Body of pancreas (tissue), 4 donors: ENCODE measurements around the gene DIAPH3. TPM values are rescaled to one million over a fixed set of nuclear protein-coding genes. Genes with fewer than 3 reads are reported as not detected.
A peak's percentile ranks its signal among the peaks of the same experiment; 100 is the strongest.
"Not testable (repeated sequence)": the region's sequence is repeated elsewhere in the genome, so short reads cannot be mapped to it uniquely, and the experiment has no call there.

Experiments
- ATAC-seq: fragments of 150-250 bp; one replicate; pipeline ENCODE4 v1.9.1; 2016
- DNase-seq, 4 donors: peaks; one replicate each; pipeline ENCODE4 v3.0.0-alpha.2; 2019
- H3K27ac ChIP-seq, 4 donors: fragments of 200-600 bp; sonication (generic); 1 replicate in 3 of 4; 2 replicates in 1 of 4; pipeline versions ENCODE4 v1.5.1 to v1.6.1; 2016 to 2019; ENCODE audit warnings: mild to moderate bottlenecking in 1 of 4, mixed read lengths in 1 of 4, moderate library complexity in 1 of 4
- H3K27me3 ChIP-seq, 2 donors: fragments of 200-600 bp; sonication (generic); one replicate each; pipeline ENCODE4 v1.6.0; 2016; ENCODE audit warnings: mild to moderate bottlenecking in 1 of 2
- H3K36me3 ChIP-seq, 2 donors: fragments of 200-600 bp; sonication (generic); replicated peaks in 1 of 2; 2 replicates each; pipeline ENCODE4 v1.5.1; 2016; ENCODE audit warnings: low read depth in 2 of 2; ENCODE audit not compliant: insufficient read depth in 1 of 2
- H3K4me1 ChIP-seq: fragments of 200-600 bp; sonication (generic); one replicate; pipeline ENCODE4 v1.6.0; 2016
- H3K4me3 ChIP-seq, 2 donors: fragments of 200-600 bp; sonication (generic); 1 replicate in 1 of 2; 2 replicates in 1 of 2; pipeline ENCODE4 v1.5.1; 2016 to 2019
- H3K9me3 ChIP-seq, 3 donors: fragments of 200-600 bp; sonication (generic); 1 replicate in 2 of 3; 2 replicates in 1 of 3; pipeline ENCODE4 v1.5.1; 2016
- CTCF ChIP-seq, 7 experiments: fragments of 450-650 bp in 4 of 7; fragments of 200-600 bp in 3 of 7; sonication (generic) in 3 of 7; IDR thresholded peaks; one replicate each; pipeline ENCODE4 v1.5.1; 2016 to 2019; ENCODE audit warnings: antibody characterized with exemption in 7 of 7
- POLR2A ChIP-seq, 3 donors: fragments of 450-650 bp; IDR thresholded peaks; one replicate each; pipeline ENCODE4 v1.6.1; 2016; ENCODE audit warnings: antibody characterized with exemption in 3 of 3, mild to moderate bottlenecking in 2 of 3
- WGBS, 2 donors: methylation state at CpG; one replicate each; pipeline ENCODE4 v1.1.5; 2017; 5-methylcytosine and 5-hydroxymethylcytosine counted together
- intact Hi-C: fragments of 100-400 bp; cut with DNase I; formaldehyde crosslinking; loops from one replicate; pipeline ENCODE4 v1.15.1; 2023
- total RNA-seq, 2 donors: library from RNA; depleted of rRNA; stranded (reverse); fragments of >200 nt; gene quantifications; one replicate each; pipeline ENCODE4 v1.1.0, GENCODE V29; 2016

The DIAPH3 gene
- under 1 TPM; 0.33 to 0.78 TPM for total RNA-seq

GRCh38 chr13:60163478-60164233 lies at the start of gene DIAPH3:
Gene DIAPH3 (minus strand): TSS chr13:60163928. CDS start chr13:60163766, 162 bp downstream.
- ATAC-seq = peak; percentile 99
- H3K4me3 ChIP-seq = peak within 1 kb of the TSS; percentile 28 to 62
- H3K36me3 ChIP-seq = no peaks in the 10 kb centered on the region
- peak; percentile 82 to 96 (median 94) for TF ChIP-seq POLR2A (IDR thresholded peaks at IDR 0.05)
- peak in 1 of 7 experiments; percentile 1 for TF ChIP-seq CTCF (IDR thresholded peaks at IDR 0.05)
- intact Hi-C loops = no loop called here
- DNase-seq = peak; percentile 96 to 98 (median 97)
- peak within 1 kb of the TSS; percentile 40 to 97 (median 94) for H3K27ac ChIP-seq
- no peaks in the 10 kb centered on the region for H3K9me3 ChIP-seq
- H3K27me3 ChIP-seq = no peaks in the 10 kb centered on the region
- 0% methylated on average over 32 to 54 of the region's 54 CpGs for WGBS, 2 donors
- H3K4me1 ChIP-seq = peaks cover 20% of the 10 kb centered on the region

- no peak for TF ChIP-seq POLR2A (IDR thresholded peaks at IDR 0.05)
- no peak for TF ChIP-seq CTCF (IDR thresholded peaks at IDR 0.05)
- peak in 3 of 4 donors; percentile 16 to 42 (median 19) for DNase-seq
- peak; percentile 43 for ATAC-seq
Observed at GRCh38 chr13:60213236-60213744, 49.6 kb upstream of the DIAPH3 start.

GRCh38 chr13:60211548-60211947 lies 47.8 kb upstream of the DIAPH3 start:
- Histone ChIP-seq H3K9me3 (no peaks in the 10 kb centered on the region), H3K4me1 (peaks cover 10% of the 10 kb centered on the region), H3K27me3 (no peaks in the 10 kb centered on the region), H3K4me3 (no peak overlapping the region), H3K36me3 (no peaks in the 10 kb centered on the region), H3K27ac (no peak overlapping the region)
- ATAC-seq (no peak), DNase-seq (no peak)
- TF ChIP-seq POLR2A (IDR thresholded peaks at IDR 0.05) = no peak
- TF ChIP-seq CTCF (IDR thresholded peaks at IDR 0.05) = no peak
- intact Hi-C loops = no loop called here
- WGBS, 2 donors = 94 to 98% methylated on average over 2 of the region's 2 CpGs

More at GRCh38 chr13:60213236-60213744, 49.6 kb upstream of the DIAPH3 start:
- intact Hi-C loops = no loop called here
- Histone ChIP-seq H3K4me3 (no peak overlapping the region), H3K36me3 (no peaks in the 10 kb centered on the region), H3K27me3 (no peaks in the 10 kb centered on the region), H3K9me3 (no peaks in the 10 kb centered on the region), H3K4me1 (peaks cover 10% of the 10 kb centered on the region), H3K27ac (peak overlapping the region in 2 of 4 donors; percentile 5 to 47)
- whole genome bisulfite sequencing, 2 donors = 6 to 9% methylated on average over 1 of the region's 1 CpG

DNA sequence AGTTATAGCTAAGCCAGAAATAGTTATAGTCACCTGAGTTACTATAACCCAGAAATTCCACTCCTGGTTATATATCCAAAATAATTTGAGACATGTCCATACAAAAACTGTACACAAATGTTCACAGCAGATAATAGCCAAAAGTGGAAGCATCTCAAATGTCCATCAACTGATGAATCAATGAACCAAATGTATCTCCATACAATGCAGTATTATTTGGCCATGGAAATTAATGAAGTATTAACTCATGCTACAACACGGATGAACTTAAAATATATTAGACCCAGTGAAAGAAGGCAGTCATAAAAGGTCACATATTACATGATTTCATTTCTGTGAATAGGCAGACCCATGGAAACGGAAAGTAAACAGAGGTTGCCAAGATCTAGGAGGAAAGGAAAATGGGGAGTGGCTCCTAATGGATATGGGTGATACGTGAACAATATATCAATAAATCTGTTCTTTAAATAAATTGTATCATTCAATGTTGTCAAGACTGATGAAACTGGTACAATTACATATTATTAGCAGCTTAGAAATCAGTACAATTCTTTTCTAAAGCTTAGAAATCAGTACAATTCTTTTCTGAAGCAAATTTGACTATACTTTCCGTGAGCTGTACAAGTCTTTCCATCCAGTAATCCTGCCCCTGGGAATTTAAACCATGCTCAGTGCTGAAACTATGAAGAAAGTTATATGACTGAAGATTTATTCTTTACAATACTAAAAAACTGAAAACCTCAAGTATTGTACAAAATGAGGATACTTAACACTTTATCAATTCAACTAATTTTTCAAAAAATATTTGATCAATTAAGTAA lies 47.0 kb upstream of the DIAPH3 start:
- intact Hi-C loops = no loop called here
- peak; percentile 59 for ATAC-seq
- no peak for DNase-seq

DNA sequence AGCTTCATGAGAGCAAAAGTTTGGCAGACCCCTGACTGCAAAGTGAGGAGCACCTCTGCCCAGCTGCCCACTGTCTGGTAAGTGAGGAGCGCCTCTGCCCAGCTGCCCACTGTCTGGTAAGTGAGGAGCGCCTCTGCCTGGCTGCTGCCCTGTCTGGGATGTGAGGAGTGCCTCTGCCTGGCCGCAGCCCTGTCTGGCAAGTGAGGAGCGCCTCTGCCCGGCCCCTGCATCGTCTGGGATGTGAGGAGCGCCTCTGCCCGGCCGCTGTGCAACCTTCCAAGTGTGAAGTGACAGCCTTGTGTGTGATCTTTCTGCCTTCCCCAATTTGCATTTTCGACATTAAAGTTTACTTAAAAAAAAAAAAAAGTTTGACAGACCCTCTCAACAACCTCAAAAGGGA lies 41.8 kb upstream of the DIAPH3 start:
- H3K4me1 ChIP-seq, H3K27ac ChIP-seq, H3K9me3 ChIP-seq, H3K27me3 ChIP-seq, H3K36me3 ChIP-seq, intact Hi-C loops, ATAC-seq, DNase-seq, H3K4me3 ChIP-seq: not testable (repeated sequence)
- WGBS, 2 donors = 89 to 96% methylated on average over 8 to 10 of the region's 10 CpGs

More for the DNA sequence above, 47.0 kb upstream of the DIAPH3 start:
- Histone ChIP-seq H3K27ac (no peak overlapping the region), H3K4me3 (no peak overlapping the region), H3K4me1 (peaks cover 10% of the 10 kb centered on the region), H3K9me3 (no peaks in the 10 kb centered on the region), H3K27me3 (no peaks in the 10 kb centered on the region), H3K36me3 (no peaks in the 10 kb centered on the region)
- WGBS, 2 donors = 42 to 47% methylated on average over 4 of the region's 4 CpGs
- TF ChIP-seq POLR2A (IDR thresholded peaks at IDR 0.05) (no peak), CTCF (IDR thresholded peaks at IDR 0.05) (no peak)
